ENCODE data around the gene FOXN3. TPM values are rescaled to one million over a fixed set of nuclear protein-coding genes. Genes with fewer than 3 reads are reported as not detected.

The FOXN3 gene
- total and polyA plus RNA-seq, 10 of the 15 experiments (the other 5 are each of a cell fraction or from before 2014, with no cell fraction given) = 4.5 to 68.9 (median 29.7) TPM

- no peak for DNase-seq (ENCODE audit: low read depth, low spot score)
- in situ Hi-C loops (cut with MboI) (no loop called here), intact Hi-C loops (cut with micrococcal nuclease; ENCODE audit: unreplicated experiment) (no loop called here)
- RAD21 ChIA-PET (ENCODE audit: unreplicated experiment) = interaction anchor here (0.6 to 1.6 kb wide), 6 partner anchors 9 to 84 kb away, joined by 3 to 6 read pairs (median 4); no protein-coding TSS in a partner anchor
- CTCF ChIA-PET = interaction anchor here (0.9 kb wide), 2 partner anchors 66 to 74 kb away, joined by 3 read pairs; no protein-coding TSS in a partner anchor
- no peak overlapping the region for H2AFZ ChIP-seq (ENCODE audit: control insufficient read depth, low read depth, low read length)
- ATAC-seq = no peak
- no peaks in the 10 kb centered on the region for H3K9me3 ChIP-seq (replicated peaks; ENCODE audit: control insufficient read depth, insufficient read depth, low read length)
- POLR2A ChIA-PET = interaction anchor here (0.7 to 1.0 kb wide), 3 partner anchors 10 to 75 kb away, joined by 3 read pairs; no protein-coding TSS in a partner anchor
- BruUV-seq (replicated peaks) = no TSS peak
- H3K36me3 ChIP-seq (ENCODE audit: control insufficient read depth in 2 of 2, insufficient read depth in 2 of 2, low read length in 1 of 2) = peaks cover 1 to 10% of the 10 kb centered on the region in 2 experiments; a peak in 3 of 4 replicates
- SMC1A ChIA-PET (ENCODE audit: uncharacterized antibody, unreplicated experiment) = interaction anchor here (0.9 to 3.5 kb wide), 13 partner anchors 8 to 163 kb away, joined by 3 to 11 read pairs (median 4); no protein-coding TSS in a partner anchor
- FAIRE-seq = no peak
- H3K4me1 ChIP-seq (ENCODE audit: control insufficient read depth, insufficient read depth, low read length) = peaks cover 46% of the 10 kb centered on the region
- peaks cover 9% of the 10 kb centered on the region for H3K79me2 ChIP-seq (ENCODE audit: control insufficient read depth, insufficient read depth, low read length)
- no peaks in the 10 kb centered on the region for H3K27me3 ChIP-seq (replicated peaks in 1 of 2; ENCODE audit: control insufficient read depth in 2 of 2, insufficient read depth in 2 of 2, low read length in 1 of 2)
- 66% methylated on average over 12 of the region's 12 CpGs for WGBS (ENCODE audit: insufficient coverage, insufficient replicate concordance, low lambda C conversion rate, missing lambda C conversion rate)
- TF ChIP-seq STAT3 (IDR thresholded peaks at IDR 0.05; ENCODE audit: low read depth, low read length) (no peak), ATF7 (IDR thresholded peaks at IDR 0.05; ENCODE audit: low read depth) (no peak), SUPT20H (IDR thresholded peaks at IDR 0.05; ENCODE audit: borderline replicate concordance, control insufficient read depth, low read depth, low read length) (no peak), JUND (IDR thresholded peaks at IDR 0.05; ENCODE audit: low read depth, low read length) (no peak), CEBPZ (IDR thresholded peaks at IDR 0.05; ENCODE audit: low read depth, low read length) (no peak), RELA (IDR thresholded peaks at IDR 0.05; ENCODE audit: borderline replicate concordance, partially characterized antibody) (no peak), E2F4 (IDR thresholded peaks at IDR 0.05; ENCODE audit: low read depth, low read length) (no peak), CTCF (IDR thresholded peaks at IDR 0.05 in 2 of 3, conservative IDR thresholded peaks at IDR 0.05 in 1 of 3; ENCODE audit: control insufficient read depth in 2 of 3, extremely low read depth in 1 of 3, insufficient read depth in 1 of 3, low read depth in 3 of 3, low read length in 3 of 3) (no peak), KLF5 (IDR thresholded peaks at IDR 0.05; ENCODE audit: partially characterized antibody) (no peak), MYB (IDR thresholded peaks at IDR 0.05; ENCODE audit: borderline replicate concordance, low read depth, low read length) (no peak), E4F1 (IDR thresholded peaks at IDR 0.05; ENCODE audit: borderline replicate concordance, partially characterized antibody) (no peak)
- no peak overlapping the region for H3K9ac ChIP-seq (ENCODE audit: control insufficient read depth, insufficient read depth, low read length)
- no peak overlapping the region; the same call in 1 of the 2 replicates for H3K27ac ChIP-seq (ENCODE audit: control insufficient read depth, insufficient read depth)
- H3K4me3 ChIP-seq = no peak overlapping the region
- no peak overlapping the region for H3K4me2 ChIP-seq (ENCODE audit: control insufficient read depth, insufficient read depth)
- no peaks in the 10 kb centered on the region for H4K20me1 ChIP-seq (ENCODE audit: control insufficient read depth, insufficient read depth)
These were observed 76.5 kb downstream of the FOXN3 start for GRCh38 chr14:89340200-89341181.
